HuH-7.5 (cell line): ENCODE data around the gene ABHD16A.

Experiments
- DNase-seq: peaks from one replicate; pipeline ENCODE4 v3.0.0; 2011; ENCODE audit warnings: low spot score

ABHD16A gene

GRCh38 chr6:31639449-31639861 is 63.7 kb downstream of the ABHD16A start:
- no peak for DNase-seq

GRCh38 chr6:31639043-31639442 is 64.1 kb downstream of the ABHD16A start:
- no peak for DNase-seq
